Adrenal gland (tissue), 5 donors: ENCODE results near the gene FCAR.

ENCODE experiments used
- CTCF ChIP-seq, 6 experiments: fragments of 450-650 bp in 4 of 6; fragments of 200-600 bp in 2 of 6; sonication (generic) in 1 of 6; IDR thresholded peaks; 1 replicate in 5 of 6; 2 replicates in 1 of 6; pipeline versions ENCODE4 v1.5.1 to v1.8.0; 2016 to 2021; ENCODE audit warnings: antibody characterized with exemption in 6 of 6, mild to moderate bottlenecking in 2 of 6, moderate library complexity in 1 of 6
- POLR2A ChIP-seq, 2 donors: fragments of 450-650 bp; IDR thresholded peaks; one replicate each; pipeline ENCODE4 v1.6.1; 2017; ENCODE audit warnings: antibody characterized with exemption in 2 of 2, mild to moderate bottlenecking in 2 of 2, moderate library complexity in 1 of 2
- donor health status: DM: no; HTN: no; CAD: no.

- TF ChIP-seq CTCF (IDR thresholded peaks at IDR 0.05) (no peak), POLR2A (IDR thresholded peaks at IDR 0.05) (no peak)
Measured at GRCh38 chr19:54893406-54893805, 19.4 kb downstream of the FCAR start.
